ENCODE results near the gene ZNF398.
A peak's percentile ranks its signal among the peaks of the same experiment; 100 is the strongest.

ZNF398 gene

DNA sequence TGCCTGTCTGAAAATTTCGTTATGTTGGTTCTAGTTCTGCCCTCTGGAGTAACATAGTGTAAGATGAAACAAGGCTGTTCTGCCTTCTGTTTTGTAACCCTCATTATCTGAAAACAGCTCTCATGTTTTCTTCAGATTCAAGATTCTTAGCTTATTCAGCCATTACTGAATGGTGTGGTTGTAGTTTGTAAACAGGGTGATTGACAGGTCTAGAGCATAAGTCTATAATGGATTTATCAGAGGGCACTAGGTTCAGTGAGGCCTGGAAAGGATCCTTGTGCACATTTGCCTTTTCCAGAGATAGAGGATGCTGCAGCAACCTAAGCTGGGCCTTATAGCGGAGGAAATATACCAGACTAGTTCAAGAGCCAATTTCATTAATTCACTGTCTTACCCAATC, 6.1 kb downstream of the ZNF398 start:
- no peak for DNase-seq

DNA sequence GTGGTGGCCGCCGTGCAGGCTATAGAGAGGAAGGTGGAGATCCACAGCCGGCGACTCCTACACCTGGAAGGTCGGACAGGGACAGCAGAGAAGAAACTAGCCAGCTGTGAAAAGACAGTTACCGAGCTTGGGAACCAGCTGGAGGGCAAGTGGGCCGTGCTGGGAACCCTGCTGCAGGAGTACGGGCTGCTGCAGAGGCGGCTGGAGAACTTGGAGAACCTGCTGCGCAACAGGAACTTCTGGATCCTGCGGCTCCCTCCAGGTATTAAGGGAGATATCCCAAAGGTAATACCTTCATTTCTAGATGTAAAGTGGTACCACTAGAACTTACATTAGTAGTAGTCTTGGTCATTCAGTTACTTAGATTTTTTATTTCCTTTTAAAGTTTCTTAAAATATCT, 6.8 kb downstream of the ZNF398 start:
- no peak for DNase-seq

DNA sequence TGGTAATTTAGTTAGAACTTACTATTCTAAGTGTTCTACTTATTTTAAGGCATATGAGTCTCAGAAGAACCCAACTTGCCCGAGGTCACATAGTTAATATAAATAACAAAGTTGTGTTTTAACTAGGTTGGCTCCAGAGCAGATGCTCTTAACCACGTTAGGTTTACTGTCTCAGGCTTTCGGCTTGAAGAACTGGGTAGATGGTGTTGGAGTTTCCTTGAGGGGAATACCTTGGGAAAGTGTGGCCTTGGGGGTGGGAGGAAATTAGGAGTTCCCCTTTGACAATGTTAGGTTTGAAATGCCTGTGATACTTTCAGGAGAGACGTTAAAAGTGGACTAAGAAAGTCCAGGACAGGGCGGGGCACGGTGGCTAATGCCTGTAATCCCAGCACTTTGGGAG, 9.6 kb downstream of the ZNF398 start:
- no peak for DNase-seq

DNA sequence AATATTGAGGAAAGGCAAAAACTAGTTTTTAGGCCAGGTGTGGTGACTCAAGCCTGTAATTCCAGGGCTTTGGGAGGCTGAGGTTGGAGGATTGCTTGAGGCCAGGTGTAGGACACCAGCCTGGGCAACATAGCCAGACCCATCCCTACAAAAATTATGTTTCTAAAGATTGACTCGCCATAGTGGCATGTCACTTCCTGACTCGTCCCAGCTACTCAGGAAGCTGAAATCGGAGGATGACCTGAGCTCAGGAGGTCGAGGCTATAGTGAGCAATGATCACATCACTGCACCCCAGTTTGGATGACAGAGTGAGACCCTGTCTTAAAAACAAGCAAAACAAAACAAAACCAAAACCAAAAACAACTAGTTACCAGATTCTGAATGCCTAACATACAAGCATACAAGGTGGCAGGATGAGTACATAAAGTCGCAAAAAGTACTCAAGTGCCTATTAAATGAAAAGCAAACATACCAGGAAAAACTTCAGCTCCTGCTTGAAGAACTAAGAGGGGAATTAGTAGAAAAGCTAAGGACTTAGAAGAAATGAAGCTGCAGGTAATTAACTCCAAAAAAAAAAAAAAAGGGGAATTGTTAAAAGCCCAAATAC, 14.1 kb downstream of the ZNF398 start:
- DNase-seq: no peak

DNA sequence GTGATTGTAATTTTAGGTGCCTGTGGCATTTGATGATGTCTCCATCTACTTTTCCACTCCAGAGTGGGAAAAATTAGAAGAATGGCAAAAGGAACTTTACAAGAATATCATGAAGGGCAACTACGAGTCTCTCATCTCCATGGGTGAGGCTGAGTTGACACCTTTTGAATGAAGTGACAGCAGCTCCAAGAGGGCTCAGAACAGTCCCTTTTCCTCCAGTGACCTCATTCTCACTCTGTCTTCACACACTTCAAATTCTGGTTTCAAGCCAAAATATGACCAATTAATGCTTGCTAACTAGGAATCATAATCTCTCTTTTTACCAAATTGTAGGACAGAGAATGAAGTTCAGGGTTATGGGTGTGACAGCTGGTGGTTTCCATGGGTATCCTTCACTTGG, 18.9 kb downstream of the ZNF398 start:
- DNase-seq: no peak

DNA sequence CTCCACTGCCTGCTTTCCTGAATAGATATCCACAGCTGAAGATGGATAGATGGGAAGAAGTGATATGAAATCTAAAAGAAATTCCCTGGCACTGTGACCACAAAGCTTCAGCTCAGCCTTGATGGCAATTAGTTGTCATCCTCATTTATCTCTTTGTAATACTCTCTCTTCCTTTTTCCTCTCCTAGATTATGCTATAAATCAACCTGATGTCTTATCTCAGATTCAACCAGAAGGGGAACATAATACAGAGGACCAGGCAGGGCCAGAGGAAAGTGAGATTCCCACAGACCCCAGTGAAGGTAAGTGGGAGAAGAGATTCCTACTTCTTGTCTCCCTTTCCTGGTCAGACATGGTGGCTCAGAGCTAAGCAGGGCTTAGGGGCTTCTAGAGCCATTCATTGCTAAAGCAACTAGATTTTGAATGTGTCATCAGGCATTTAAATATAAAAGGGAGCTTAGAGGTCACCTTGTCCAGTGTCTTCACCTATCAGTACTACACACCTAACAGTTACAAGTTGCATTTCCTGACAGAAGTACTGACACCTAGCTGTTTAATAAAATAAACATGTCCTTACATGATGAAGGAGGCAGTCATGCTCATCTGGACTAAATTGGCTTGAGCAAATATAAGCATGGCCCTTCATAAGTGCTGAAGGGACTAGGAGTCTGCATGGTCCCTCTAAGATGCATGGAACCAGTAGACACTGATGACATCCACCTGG, 19.5 kb downstream of the ZNF398 start:
- DNase-seq: no peak

DNA sequence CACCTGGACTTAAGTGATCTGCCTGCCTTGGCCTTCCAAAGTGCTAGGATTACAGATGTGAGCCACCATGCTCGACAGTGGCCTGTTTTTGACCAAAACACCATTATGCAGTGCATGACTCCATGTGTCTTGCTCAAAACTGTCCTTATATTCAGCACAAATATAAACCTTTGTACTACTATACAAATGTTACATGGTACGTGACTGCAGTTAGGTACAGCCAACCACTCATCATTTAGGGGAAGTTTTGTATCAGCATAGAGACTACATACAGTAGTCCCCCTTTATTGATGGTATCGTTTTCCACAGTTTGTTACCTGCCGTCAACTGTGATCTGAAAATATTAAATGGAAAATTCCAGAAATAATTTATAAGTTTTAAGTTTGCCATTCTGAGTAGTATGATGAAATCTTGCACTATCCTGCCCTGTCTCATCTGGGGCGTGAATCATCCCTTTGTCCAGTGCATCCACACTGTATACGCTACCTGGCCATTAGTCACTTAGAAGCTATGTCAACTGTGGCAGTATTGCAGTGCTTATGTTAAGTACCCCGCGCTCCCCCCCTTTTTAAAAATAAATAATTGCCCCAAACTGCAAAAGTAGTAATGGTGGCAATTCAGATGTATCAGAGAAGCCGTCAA, 24.8 kb downstream of the ZNF398 start:
- DNase-seq: no peak

DNA sequence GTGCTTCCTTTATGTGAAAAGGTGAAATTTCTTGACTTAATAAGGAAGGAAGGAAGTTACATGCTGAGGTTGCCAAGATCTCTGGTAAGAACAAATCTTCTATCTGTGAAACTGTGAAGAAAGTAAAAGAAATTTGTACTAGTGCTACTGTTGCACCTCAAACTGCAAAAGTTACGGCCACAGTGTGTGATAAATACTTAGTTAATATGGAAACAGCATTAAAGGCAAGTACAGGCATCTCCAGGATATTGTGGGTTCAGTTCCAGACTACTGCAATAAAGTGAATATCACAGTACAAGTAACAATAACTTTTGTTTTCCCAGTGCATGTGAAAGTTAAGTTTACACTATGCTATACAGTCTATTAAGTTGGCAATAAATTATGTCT, 25.3 kb downstream of the ZNF398 start:
- DNase-seq: no peak

DNA sequence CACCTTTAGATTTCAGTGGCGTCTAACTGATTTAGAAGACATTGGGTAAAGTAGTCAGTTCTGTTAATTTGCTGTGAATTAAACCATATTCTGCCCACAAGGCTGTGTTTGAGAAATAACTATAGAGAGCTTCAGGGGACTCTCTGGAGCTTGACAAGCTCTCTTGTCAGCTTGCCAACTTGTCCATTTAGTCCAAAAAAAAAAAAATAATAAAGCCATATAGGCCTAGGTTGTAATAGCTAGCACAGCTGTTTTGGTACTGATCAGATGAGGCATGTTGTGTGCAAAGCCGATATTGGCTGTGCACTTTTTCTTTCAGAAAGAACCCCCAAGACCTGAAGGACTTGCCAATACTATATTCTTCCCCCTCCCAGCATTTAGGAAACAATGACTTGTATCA, 27.9 kb downstream of the ZNF398 start:
- DNase-seq: no peak

DNA sequence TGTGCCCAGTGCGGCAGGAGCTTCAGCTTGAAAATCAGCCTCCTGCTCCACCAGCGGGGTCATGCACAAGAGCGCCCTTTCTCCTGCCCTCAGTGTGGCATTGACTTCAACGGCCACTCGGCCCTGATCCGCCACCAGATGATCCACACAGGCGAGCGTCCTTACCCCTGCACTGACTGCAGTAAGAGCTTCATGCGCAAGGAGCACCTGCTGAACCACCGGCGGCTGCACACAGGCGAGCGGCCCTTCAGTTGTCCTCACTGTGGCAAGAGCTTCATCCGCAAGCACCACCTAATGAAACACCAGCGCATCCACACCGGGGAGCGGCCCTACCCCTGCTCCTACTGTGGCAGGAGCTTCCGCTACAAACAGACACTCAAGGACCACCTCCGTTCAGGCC, 32.0 kb downstream of the ZNF398 start:
- DNase-seq: no peak

DNA sequence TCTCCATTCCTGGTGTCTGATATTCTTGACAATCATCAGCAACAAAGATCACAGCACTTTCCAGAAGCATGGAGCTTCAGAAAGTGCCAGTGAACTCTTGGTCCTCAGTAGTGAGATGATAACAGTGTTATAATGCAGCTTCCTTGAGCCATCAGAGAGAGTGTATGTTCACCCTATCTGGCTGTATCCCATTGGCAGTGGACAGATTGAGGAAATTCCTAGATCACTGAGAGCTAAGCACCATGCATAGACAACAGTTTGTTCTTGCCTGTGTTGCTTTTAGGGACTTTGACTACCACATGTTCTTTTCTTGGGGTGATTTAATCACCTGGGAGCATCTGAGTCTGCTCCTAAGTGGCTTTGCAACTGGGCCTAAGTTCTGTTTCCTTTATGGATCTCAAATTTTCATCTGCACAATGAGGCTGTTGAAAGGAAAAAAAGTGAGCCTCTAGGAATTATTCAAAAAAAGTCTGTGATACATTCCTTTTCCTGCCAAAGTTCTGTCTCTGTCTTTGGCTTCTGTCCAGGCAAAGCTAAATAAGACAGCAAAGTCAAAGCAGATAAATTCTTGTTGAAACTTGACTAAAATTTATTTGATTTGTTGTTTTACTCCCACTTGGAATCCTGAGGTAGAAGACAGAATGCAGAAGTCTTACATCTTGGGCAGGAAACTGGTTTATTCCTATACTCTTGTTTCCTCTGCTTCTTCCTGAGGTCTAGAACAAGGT, 33.6 kb downstream of the ZNF398 start:
- DNase-seq: no peak

DNA sequence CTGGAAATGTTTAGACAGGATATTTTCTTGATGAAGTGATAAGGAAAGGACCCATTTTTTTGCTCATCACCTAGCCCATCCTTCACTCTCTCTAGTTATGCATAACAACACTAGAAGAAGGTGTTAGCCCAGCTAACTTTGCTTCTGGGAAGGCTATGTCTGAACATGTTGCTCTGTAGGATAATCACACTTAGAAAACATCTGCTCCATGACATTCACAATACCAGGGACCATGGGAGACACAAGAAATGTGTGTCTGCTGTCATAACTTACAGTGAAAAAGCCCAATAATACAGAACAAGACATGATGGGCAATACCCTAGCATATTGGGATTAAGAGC, 34.2 kb downstream of the ZNF398 start:
- no peak for DNase-seq

DNA sequence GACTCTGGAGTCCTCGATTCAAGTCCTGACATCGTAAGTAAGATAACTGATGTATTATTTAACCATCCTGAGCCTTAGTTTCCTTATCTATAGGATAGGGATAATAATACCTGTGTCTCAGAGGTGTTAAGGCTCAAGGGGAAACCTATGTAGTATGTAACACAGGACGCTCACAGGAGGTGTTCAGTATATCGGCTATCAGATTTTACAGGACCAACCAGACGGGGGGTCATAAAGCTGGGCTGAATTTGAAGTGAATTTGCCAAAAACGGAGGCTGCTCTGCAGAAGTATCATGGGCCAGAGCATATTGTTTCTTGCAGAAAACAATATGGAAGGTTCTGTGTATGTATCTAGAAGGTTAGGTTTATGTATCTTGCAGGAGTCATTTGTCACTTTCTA, 37.0 kb downstream of the ZNF398 start:
- DNase-seq: no peak

DNA sequence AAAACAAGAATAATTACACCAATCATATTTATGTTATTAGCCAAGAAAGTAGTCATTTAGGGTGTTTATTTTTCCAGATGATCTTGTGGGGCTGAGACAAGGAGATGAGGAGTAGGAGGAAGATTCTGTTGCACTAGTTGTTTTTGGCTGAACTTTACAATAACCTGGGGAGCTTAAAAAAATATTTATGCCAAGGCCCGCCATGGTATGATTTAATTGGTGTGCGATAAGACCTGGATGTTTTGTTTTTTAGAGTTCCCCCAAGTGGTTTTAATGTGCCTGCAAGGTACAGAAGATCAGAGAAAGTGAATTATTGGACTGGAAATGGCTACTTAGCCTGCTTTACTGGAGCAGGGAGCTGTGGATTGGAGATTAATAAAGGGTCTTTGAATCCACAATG, 41.0 kb downstream of the ZNF398 start:
- DNase-seq: no peak

DNA sequence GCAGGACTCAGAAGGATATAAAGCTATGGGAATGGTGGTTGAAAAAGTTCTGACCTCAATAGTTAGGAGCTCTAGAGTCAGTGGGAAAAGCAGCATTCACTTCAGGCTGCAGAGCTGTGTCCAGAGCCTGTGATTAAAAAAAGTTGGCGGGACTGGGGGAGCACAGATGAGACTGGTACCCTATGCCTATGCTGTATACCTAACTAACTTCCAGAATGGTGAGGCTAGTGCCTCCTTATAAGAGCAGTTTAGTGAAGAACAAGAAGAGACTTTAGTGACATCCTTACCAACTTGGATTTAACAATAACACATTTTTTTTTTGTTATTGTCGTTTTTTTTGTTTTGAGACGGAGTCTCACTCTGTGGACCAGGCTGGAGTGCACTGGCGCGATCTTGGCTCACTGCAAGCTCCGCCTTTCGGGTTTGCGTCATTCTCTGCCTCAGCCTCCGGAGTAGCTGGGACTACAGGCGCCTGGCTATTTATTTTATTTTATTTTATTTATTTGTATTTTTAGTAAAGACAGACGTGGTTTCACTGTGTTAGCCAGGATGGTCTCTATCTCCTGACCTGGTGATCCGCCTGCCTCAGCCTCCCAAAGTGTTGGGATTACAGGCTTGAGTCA, 41.5 kb downstream of the ZNF398 start:
- DNase-seq: no peak

DNA sequence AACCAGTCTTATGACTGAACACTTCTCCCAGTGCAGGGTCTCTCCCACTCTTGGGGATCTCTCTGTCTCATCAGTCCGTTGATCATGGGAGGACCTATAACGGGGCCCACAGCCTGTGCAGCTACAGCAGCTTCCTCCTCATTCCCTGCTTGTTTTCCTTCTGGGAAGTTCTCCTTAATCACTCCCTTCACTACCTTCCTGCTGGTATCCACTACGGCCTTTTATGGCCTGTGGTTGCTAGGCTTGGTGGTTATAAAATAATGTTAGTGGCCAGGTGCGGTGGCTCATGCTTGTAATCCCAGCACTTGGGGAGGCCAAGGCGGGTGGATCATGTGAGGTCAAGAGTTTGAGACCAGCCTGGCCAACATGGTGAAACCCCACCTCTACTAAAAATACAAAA, 44.6 kb downstream of the ZNF398 start:
- DNase-seq: no peak

DNA sequence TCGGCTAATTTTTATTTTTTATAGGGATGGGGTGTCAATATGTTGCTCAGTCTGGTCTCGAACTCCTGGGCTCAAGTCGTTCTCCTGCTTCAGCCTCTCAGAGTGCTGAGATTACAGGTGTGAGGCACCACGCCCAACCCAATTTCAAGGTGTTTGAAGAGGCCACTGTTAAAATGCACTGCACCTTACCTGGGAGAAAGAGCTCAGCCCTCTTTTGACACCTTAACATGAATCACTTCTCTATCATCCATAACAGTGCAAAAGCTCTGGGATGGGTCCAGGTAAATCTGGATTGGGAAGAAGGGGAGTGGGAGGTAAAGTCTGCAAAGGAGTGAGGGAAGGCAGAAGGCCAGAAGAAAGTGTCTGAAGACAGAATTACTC, 47.5 kb downstream of the ZNF398 start:
- no peak for DNase-seq

DNA sequence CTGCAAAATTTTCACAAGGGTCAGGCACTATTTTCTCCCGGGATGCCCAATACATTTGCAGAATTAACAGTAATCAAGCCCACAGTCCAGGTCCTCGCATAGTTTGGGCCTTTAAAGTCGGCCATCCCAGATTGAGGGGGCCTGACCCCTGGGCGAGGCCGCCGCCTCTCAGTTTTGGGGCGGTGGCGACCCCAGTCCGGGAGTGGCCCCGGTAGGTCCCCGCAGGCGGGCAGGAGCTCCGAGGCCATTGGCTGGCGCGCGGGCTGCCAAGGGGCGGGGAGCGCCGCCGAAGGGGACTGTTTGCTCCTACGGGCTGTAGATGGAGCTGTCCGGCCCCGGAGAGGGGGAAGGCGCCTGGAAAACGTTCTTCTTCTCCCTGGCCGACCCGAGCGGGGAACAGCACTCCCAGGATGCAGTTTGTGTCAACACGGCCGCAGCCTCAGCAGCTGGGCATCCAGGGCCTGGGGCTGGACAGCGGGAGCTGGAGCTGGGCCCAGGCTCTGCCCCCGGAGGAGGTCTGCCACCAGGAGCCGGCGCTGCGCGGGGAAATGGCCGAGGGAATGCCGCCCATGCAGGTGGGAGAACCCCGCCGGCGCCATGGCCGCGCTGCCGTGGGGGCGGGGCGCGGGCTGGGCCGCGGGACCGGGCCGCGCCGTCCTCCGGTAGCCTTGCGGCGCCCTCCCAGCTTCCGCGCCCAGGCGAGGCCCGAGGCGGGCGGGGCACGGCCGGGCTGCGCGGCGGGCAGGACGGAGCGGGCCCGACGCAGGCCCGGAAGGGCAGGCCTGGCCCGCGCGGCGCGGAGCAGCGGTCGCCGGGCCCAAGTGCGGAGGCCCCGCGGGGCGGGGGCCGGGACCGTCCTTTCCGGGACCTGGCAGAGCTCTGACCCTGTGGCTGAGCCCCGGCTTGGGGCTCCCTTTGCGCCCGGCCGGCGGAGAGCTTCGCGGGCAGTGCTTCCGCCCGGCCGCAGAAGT, 48.2 kb downstream of the ZNF398 start, which contains the start of gene ZNF282:
Gene ZNF282, plus strand, starts transcription at position 367 of the 971 bp plus-strand sequence. Its CDS starts 44 bp downstream, at position 411.
- DNase-seq: peak; percentile 75

DNA sequence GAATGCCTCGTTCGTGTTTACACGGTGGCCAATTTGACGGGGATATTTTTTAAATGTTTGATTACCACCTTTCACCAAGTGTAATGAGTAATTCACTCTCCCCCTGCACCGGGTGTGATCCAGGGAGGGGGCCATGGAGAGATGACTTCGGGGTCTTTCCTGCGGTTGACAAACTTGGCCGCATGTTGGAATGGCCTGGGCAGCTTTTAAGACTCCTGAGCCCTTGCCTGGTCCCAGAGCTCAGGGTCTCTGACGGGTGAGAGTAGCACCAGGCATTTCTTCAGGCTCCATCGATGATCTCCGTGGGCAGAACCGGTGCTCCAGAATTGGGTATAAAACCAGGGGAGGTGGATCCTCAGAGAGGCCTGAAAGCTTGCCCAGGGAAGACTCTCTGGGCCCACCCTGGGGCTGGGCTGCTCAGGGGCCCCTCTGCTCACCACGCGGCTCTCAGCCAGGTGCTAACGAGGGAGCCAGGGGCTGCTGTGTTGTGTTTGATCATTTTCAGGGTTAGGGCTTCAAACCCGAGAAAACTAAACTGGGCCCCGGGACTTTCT, 49.0 kb downstream of the ZNF398 start:
- peak; percentile 6 for DNase-seq

DNA sequence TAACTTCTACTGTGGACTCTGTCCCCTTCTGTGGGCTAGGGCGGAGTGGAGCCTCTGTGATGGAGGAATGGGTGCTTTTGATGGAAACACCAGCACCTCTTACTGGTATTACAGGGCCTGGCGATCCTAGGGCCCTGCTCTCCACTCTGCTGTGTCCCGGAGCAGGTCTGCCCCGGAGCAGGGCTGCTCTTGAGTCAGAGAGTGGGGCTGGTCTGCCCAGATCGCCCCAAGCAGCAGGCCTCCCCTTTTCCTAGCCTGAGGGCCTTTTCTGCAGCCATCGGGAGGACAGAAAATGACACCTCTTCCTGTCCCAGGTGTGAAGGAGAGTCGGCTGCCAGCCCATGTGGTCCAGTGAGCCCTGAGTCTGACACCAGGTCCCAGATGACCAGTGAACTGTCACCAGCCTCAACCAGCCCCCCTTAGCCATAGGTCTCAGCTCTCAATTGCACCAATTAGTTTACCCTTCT, 49.5 kb downstream of the ZNF398 start:
- no peak for DNase-seq

DNA sequence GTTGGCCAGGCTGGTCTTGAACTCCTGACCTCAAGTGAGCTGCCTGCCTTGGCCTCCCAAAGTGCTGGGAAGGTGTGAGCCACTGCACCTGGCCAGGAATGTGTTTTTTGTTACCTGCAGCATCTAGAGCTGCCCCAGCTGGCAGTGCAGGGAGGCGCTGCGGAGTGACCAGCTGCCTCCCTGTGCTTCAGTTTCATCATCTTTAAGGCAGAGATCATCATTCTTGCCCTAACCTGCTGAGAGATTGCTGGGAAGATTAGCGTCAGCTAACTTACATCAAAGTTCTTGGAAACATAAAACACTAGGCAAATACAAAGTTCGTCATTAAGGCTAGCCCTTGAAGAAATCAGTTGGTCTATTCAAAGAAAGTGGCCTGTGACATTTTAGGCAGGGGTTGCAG, 50.4 kb downstream of the ZNF398 start:
- DNase-seq: no peak

Data from CD4-positive, alpha-beta T cell treated with Interleukin-17A for 4 hours (primary cell).